ENCODE results near the gene CTTNBP2NL. TPM values are rescaled to one million over a fixed set of nuclear protein-coding genes. Genes with fewer than 3 reads are reported as not detected.

Gene CTTNBP2NL
- total and polyA plus RNA-seq, 2 of the 4 experiments (the other 2 are of a cell fraction), result 12.4 to 22.0 TPM

GRCh38 chr1:112446411-112446810 lies 50.4 kb downstream of the CTTNBP2NL start:
- peak overlapping the region; percentile 71; the same call in 1 of the 2 replicates for H3K4me2 ChIP-seq (ENCODE audit: low read depth, low read length)
- H2AK9ac ChIP-seq (replicated peaks; ENCODE audit: low read depth, low read length, poor library complexity), result no peak overlapping the region
- no peak overlapping the region for H4K8ac ChIP-seq (ENCODE audit: low read depth in 2 of 2, low read length in 2 of 2)
- H3K9me3 ChIP-seq (ENCODE audit: control insufficient read depth, insufficient read depth, low read length), result no peaks in the 10 kb centered on the region
- CTCF ChIA-PET, result interaction anchor here (0.8 to 1.9 kb wide), 3 partner anchors 20 to 52 kb away, joined by 3 to 5 read pairs (median 3); no protein-coding TSS in a partner anchor
- H3K14ac ChIP-seq (replicated peaks; ENCODE audit: low read depth, low read length), result peak overlapping the region; percentile 43; the same call in 1 of the 2 replicates
- POLR2A ChIA-PET (ENCODE audit: unreplicated experiment), result no interaction called here
- H2BK15ac ChIP-seq (ENCODE audit: low read depth, low read length), result no peak overlapping the region
- peaks cover 38% of the 10 kb centered on the region for H4K20me1 ChIP-seq (ENCODE audit: insufficient read depth, low read length)
- WGBS, 2 experiments (ENCODE audit: extremely low coverage in 2 of 2, insufficient read length in 1 of 2), result no CpG with 5 or more reads among the region's 1 CpG
- no peak overlapping the region for H4K91ac ChIP-seq (ENCODE audit: insufficient read depth, low read depth, low read length)
- peak; percentile 66 for ATAC-seq (ENCODE audit: low read depth)
- peak; percentile 44 for DNase-seq
- peak overlapping the region; percentile 53; the same call in 1 of the 2 replicates for H3K27ac ChIP-seq (ENCODE audit: insufficient read depth, low read length)
- H2BK20ac ChIP-seq (ENCODE audit: low read depth, low read length), result no peak overlapping the region
- H3K9ac ChIP-seq (ENCODE audit: low read depth, low read length), result no peak overlapping the region
- H4K5ac ChIP-seq (ENCODE audit: low read depth, low read length), result no peak overlapping the region
- peaks cover 8% of the 10 kb centered on the region for H3K9me1 ChIP-seq (ENCODE audit: insufficient read depth, low read length)
- no peak overlapping the region for H2BK120ac ChIP-seq (ENCODE audit: low read depth, low read length)
- peaks cover 21 to 58% of the 10 kb centered on the region in 2 experiments for H3K79me1 ChIP-seq (ENCODE audit: low read depth in 1 of 2, low read length in 2 of 2)
- H3K23ac ChIP-seq (ENCODE audit: low read depth, low read length), result no peak overlapping the region
- TF ChIP-seq RFX5 (IDR thresholded peaks at IDR 0.05; ENCODE audit: low read depth, low read length), result no peak
- no peak for TF ChIP-seq USF2 (IDR thresholded peaks at IDR 0.05; ENCODE audit: low read depth, low read length)
- no peak for TF ChIP-seq FOS (IDR thresholded peaks at IDR 0.05; ENCODE audit: low read depth, low read length)
- no peak for TF ChIP-seq CHD1 (IDR thresholded peaks at IDR 0.05; ENCODE audit: low read depth, low read length)
- no peak for TF ChIP-seq BHLHE40 (IDR thresholded peaks at IDR 0.05; ENCODE audit: low read depth, low read length)
- no peak for TF ChIP-seq CEBPB (IDR thresholded peaks at IDR 0.05; ENCODE audit: low read depth, low read length)
- TF ChIP-seq MXI1 (IDR thresholded peaks at IDR 0.05; ENCODE audit: borderline replicate concordance, low read depth, low read length), result no peak
- dilution Hi-C loops (cut with HindIII; ENCODE audit: low sequenced_read_pairs, unreplicated experiment) (no loop called here), intact Hi-C loops (cut with micrococcal nuclease) (loop anchor here (5.0 kb wide), 1 partner anchor 44 kb away; no protein-coding TSS in a partner anchor), in situ Hi-C loops (cut with MboI; ENCODE audit: low sequenced_read_pairs) (no loop called here)
- BruUV-seq (replicated peaks), result no TSS peak
- no peaks in the 10 kb centered on the region for H3K27me3 ChIP-seq (ENCODE audit: control insufficient read depth, insufficient read depth, low read length)
- peak overlapping the region; percentile 63 for H2BK5ac ChIP-seq (ENCODE audit: low read depth, low read length, poor library complexity, severe bottlenecking)
- no peak overlapping the region for H3K56ac ChIP-seq (ENCODE audit: extremely low read depth, insufficient read depth, low read length)
- peaks cover 15% of the 10 kb centered on the region for H3K36me3 ChIP-seq (ENCODE audit: control insufficient read depth, insufficient read depth, low read length)
- H3K4ac ChIP-seq (ENCODE audit: low read depth, low read length), result no peak overlapping the region
- H3K18ac ChIP-seq (ENCODE audit: low read depth, low read length), result no peak overlapping the region
- no peak overlapping the region for H2AFZ ChIP-seq (replicated peaks; ENCODE audit: low read length, poor library complexity)
- H3K4me3 ChIP-seq (ENCODE audit: insufficient read depth, low read depth, low read length), result no peak overlapping the region
- peaks cover 15% of the 10 kb centered on the region for H3K4me1 ChIP-seq (ENCODE audit: control insufficient read depth, insufficient read depth, low read length)
- H2AK5ac ChIP-seq (ENCODE audit: low read depth, low read length), result no peak overlapping the region
